Thyroid gland (tissue), 4 donors: Measurements from ENCODE around the gene IRS1. TPM values are rescaled to one million over a fixed set of nuclear protein-coding genes. Genes with fewer than 3 reads are reported as not detected.

Source experiments
- DNase-seq, 2 donors: peaks; one replicate each; pipeline ENCODE4 v3.0.0-alpha.2; 2019
- H3K27ac ChIP-seq, 3 donors: fragments of 200-600 bp; sonication (generic); 1 replicate in 2 of 3; 2 replicates in 1 of 3; pipeline ENCODE4 v1.5.1; 2016 to 2019; ENCODE audit warnings: mild to moderate bottlenecking in 1 of 3, moderate library complexity in 1 of 3
- H3K27me3 ChIP-seq: fragments of 200-600 bp; sonication (generic); one replicate; pipeline ENCODE4 v1.5.1; 2019
- H3K36me3 ChIP-seq, 2 donors: fragments of 200-600 bp; sonication (generic); one replicate each; pipeline ENCODE4 v1.5.1; 2016 to 2019
- H3K4me1 ChIP-seq, 2 donors: fragments of 200-600 bp; sonication (generic); one replicate each; pipeline ENCODE4 v1.5.1; 2017 to 2019
- H3K4me3 ChIP-seq, 3 donors: fragments of 200-600 bp; sonication (generic); replicated peaks in 1 of 3; 1 replicate in 2 of 3; 2 replicates in 1 of 3; pipeline ENCODE4 v1.5.1; 2016; ENCODE audit warnings: mild to moderate bottlenecking in 1 of 3
- H3K9me3 ChIP-seq: fragments of 200-600 bp; sonication (generic); one replicate; pipeline ENCODE4 v1.5.1; 2017
- POLR2A ChIP-seq, 2 donors: fragments of 450-650 bp; IDR thresholded peaks; one replicate each; pipeline ENCODE4 v1.6.1; 2017; ENCODE audit warnings: antibody characterized with exemption in 2 of 2, mild to moderate bottlenecking in 2 of 2, moderate library complexity in 1 of 2
- WGBS, 2 donors: methylation state at CpG; one replicate each; pipeline ENCODE4 v1.1.5; 2017; 5-methylcytosine and 5-hydroxymethylcytosine counted together
- intact Hi-C: fragments of 100-400 bp; cut with DNase I; formaldehyde crosslinking; loops from one replicate; pipeline ENCODE4 v1.15.1; 2023
- total RNA-seq, 4 donors: library from RNA; depleted of rRNA; stranded (reverse); fragments of >200 nt; gene quantifications; one replicate each; pipeline ENCODE4 v1.2.3, GENCODE V29; 2016
- TF ChIP-seq, protein P1 (sequence below), 6 experiments: fragments of 200-600 bp in 3 of 6; fragments of 450-650 bp in 3 of 6; sonication (generic) in 3 of 6; IDR thresholded peaks; one replicate each; pipeline ENCODE4 v1.5.1; 2016 to 2019; ENCODE audit warnings: antibody characterized with exemption in 6 of 6, mild to moderate bottlenecking in 2 of 6, inconsistent platforms in 1 of 6, moderate library complexity in 1 of 6

IRS1 gene
- total RNA-seq, 4 donors from 2014 or later: 61.9 to 166 (median 98.7) TPM

- Histone ChIP-seq H3K4me1 (peaks cover 14 to 18% of the 10 kb centered on the region in 2 donors), H3K36me3 (no peaks in the 10 kb centered on the region), H3K9me3 (no peaks in the 10 kb centered on the region), H3K4me3 (no peak overlapping the region), H3K27me3 (no peaks in the 10 kb centered on the region), H3K27ac (no peak overlapping the region)
- TF ChIP-seq, protein P1, sequence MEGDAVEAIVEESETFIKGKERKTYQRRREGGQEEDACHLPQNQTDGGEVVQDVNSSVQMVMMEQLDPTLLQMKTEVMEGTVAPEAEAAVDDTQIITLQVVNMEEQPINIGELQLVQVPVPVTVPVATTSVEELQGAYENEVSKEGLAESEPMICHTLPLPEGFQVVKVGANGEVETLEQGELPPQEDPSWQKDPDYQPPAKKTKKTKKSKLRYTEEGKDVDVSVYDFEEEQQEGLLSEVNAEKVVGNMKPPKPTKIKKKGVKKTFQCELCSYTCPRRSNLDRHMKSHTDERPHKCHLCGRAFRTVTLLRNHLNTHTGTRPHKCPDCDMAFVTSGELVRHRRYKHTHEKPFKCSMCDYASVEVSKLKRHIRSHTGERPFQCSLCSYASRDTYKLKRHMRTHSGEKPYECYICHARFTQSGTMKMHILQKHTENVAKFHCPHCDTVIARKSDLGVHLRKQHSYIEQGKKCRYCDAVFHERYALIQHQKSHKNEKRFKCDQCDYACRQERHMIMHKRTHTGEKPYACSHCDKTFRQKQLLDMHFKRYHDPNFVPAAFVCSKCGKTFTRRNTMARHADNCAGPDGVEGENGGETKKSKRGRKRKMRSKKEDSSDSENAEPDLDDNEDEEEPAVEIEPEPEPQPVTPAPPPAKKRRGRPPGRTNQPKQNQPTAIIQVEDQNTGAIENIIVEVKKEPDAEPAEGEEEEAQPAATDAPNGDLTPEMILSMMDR (IDR thresholded peaks at IDR 0.05): no peak
- TF ChIP-seq POLR2A (IDR thresholded peaks at IDR 0.05): no peak
- no peak for DNase-seq
- intact Hi-C loops: no loop called here
- WGBS, 2 donors: 97 to 100% methylated on average over 2 of the region's 2 CpGs
These were observed 40.3 kb upstream of the IRS1 start for GRCh38 chr2:226839951-226840350.

GRCh38 chr2:226839161-226839560 is 39.5 kb upstream of the IRS1 start:
- Histone ChIP-seq H3K4me1 (peaks cover 17 to 22% of the 10 kb centered on the region in 2 donors), H3K27me3 (no peaks in the 10 kb centered on the region), H3K9me3 (no peaks in the 10 kb centered on the region), H3K36me3 (no peaks in the 10 kb centered on the region), H3K4me3 (no peak overlapping the region), H3K27ac (no peak overlapping the region)
- DNase-seq: no peak
- TF ChIP-seq, protein P1 (IDR thresholded peaks at IDR 0.05): no peak
- TF ChIP-seq POLR2A (IDR thresholded peaks at IDR 0.05): no peak
- 95% methylated on average over 10 of the region's 10 CpGs for WGBS, 2 donors
- intact Hi-C loops: no loop called here

GRCh38 chr2:226838722-226839121 is 39.1 kb upstream of the IRS1 start:
- H3K27me3 ChIP-seq: no peaks in the 10 kb centered on the region
- DNase-seq: no peak
- H3K27ac ChIP-seq: no peak overlapping the region
- intact Hi-C loops: no loop called here
- H3K4me3 ChIP-seq: no peak overlapping the region
- WGBS, 2 donors: 79 to 87% methylated on average over 3 of the region's 3 CpGs
- H3K4me1 ChIP-seq: peaks cover 17 to 22% of the 10 kb centered on the region in 2 donors
- TF ChIP-seq, protein P1 (IDR thresholded peaks at IDR 0.05): no peak
- no peak for TF ChIP-seq POLR2A (IDR thresholded peaks at IDR 0.05)
- no peaks in the 10 kb centered on the region for H3K9me3 ChIP-seq
- no peaks in the 10 kb centered on the region for H3K36me3 ChIP-seq

DNA sequence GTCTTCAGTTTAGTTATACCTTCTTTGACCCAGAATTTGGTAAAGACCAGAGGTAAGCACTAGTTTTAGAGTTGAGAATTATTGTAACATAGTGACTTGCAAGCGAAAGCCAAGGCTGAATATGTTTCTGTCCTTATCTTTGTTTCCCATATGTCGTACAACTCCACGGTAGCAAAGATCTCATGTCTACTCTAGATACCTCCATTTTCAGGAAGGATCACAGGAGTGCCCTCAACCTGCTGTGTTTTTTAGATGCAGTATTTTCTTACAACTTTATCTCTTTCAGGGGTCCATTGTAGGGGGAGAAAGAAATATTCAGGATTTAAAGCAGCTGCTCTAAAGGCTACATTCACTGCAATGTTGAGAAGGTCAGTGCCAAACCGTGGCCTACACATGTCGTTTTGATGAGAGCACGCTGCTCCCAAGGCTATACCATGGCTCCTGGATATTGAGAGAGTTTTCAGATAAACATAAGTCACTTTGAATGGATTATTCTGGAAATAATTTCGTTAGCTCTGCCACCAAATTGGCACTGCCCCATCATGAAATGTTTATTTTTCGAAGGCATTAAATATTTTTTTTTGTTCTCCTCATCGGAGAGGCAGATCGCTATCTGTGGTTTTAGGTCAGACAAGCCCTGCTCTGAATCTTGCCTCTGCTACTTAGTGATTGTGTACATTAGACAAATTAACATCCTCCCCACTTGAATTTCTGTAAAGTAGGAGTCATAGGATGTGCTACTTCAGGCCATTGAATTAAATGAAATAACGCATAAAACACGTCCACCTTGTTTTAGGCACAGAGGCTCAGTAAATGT is 38.4 kb upstream of the IRS1 start:
- Histone ChIP-seq H3K27ac (no peak overlapping the region), H3K36me3 (no peaks in the 10 kb centered on the region), H3K4me1 (peaks cover 17 to 22% of the 10 kb centered on the region in 2 donors), H3K9me3 (no peaks in the 10 kb centered on the region), H3K4me3 (no peak overlapping the region), H3K27me3 (no peaks in the 10 kb centered on the region)
- intact Hi-C loops: no loop called here
- WGBS, 2 donors: 89% methylated on average over 12 of the region's 12 CpGs
- TF ChIP-seq, protein P1 (IDR thresholded peaks at IDR 0.05): no peak
- no peak for TF ChIP-seq POLR2A (IDR thresholded peaks at IDR 0.05)
- DNase-seq: no peak

DNA sequence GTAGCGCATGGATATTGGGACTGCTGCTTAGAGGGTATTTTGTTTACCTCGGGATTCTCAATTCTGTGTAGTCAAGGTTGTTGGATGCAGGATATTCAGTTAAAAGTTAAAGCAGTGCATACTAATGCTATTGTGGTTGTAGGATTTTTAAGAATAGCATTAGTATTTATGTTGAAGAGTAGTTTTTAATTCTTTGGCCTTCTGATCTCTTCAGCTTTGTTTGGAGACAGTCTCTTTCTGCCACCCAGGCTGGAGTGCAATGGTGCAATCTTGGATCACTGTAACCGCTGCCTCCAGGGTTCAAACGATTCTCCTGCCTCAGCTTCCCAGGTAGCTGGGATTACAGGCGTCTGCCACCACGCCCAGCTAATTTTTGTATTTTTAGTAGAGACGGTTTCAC is 37.7 kb upstream of the IRS1 start:
- Histone ChIP-seq H3K9me3 (no peaks in the 10 kb centered on the region), H3K4me3 (no peak overlapping the region), H3K36me3 (no peaks in the 10 kb centered on the region), H3K27me3 (no peaks in the 10 kb centered on the region), H3K27ac (no peak overlapping the region), H3K4me1 (peaks cover 17 to 22% of the 10 kb centered on the region in 2 donors)
- WGBS, 2 donors: 92 to 93% methylated on average over 7 of the region's 7 CpGs
- TF ChIP-seq, protein P1 (IDR thresholded peaks at IDR 0.05): no peak
- no peak for TF ChIP-seq POLR2A (IDR thresholded peaks at IDR 0.05)
- DNase-seq: no peak
- intact Hi-C loops: no loop called here
